Muscle layer of duodenum (tissue), 2 donors: ENCODE data around the gene KLHL6.
"Not testable (repeated sequence)": the region's sequence is repeated elsewhere in the genome, so short reads cannot be mapped to it uniquely, and the experiment has no call there.

ENCODE experiments used
- H3K27ac ChIP-seq: one replicate; pipeline ENCODE4 v1.7.0; 2013; ENCODE audit warnings: mild to moderate bottlenecking, low read length
- H3K27me3 ChIP-seq: one replicate; pipeline ENCODE4 v1.7.0; 2013; ENCODE audit warnings: low read depth, mild to moderate bottlenecking, control low read depth, low read length
- H3K36me3 ChIP-seq, 2 donors: one replicate each; pipeline ENCODE4 v1.7.0; 2013; ENCODE audit warnings: low read length in 2 of 2, control low read depth in 1 of 2, mild to moderate bottlenecking in 1 of 2; ENCODE audit not compliant: insufficient read depth in 2 of 2, control insufficient read depth in 1 of 2
- H3K4me1 ChIP-seq, 2 donors: one replicate each; pipeline ENCODE4 v1.7.0; 2013; ENCODE audit warnings: low read length in 2 of 2, mild to moderate bottlenecking in 2 of 2, control low read depth in 1 of 2, moderate library complexity in 1 of 2; ENCODE audit not compliant: insufficient read depth in 2 of 2, control insufficient read depth in 1 of 2
- H3K4me3 ChIP-seq, 2 donors: one replicate each; pipeline ENCODE4 v1.7.0; 2013; ENCODE audit warnings: low read length in 2 of 2, low read depth in 1 of 2, mild to moderate bottlenecking in 1 of 2
- H3K9me3 ChIP-seq, 2 donors: one replicate each; pipeline ENCODE4 v1.7.0; 2013; ENCODE audit warnings: low read length in 2 of 2, control low read depth in 1 of 2, mild to moderate bottlenecking in 1 of 2; ENCODE audit not compliant: control insufficient read depth in 1 of 2
- donor health status: healthy.

Gene KLHL6

GRCh38 chr3:183475764-183476162 is 79.7 kb downstream of the KLHL6 start:
- H3K36me3 ChIP-seq, H3K27me3 ChIP-seq, H3K9me3 ChIP-seq, H3K27ac ChIP-seq, H3K4me1 ChIP-seq, H3K4me3 ChIP-seq: not testable (repeated sequence)

- Histone ChIP-seq H3K4me3 (no peak overlapping the region), H3K27ac (no peak overlapping the region), H3K36me3 (no peaks in the 10 kb centered on the region), H3K27me3 (no peaks in the 10 kb centered on the region), H3K9me3 (no peaks in the 10 kb centered on the region), H3K4me1 (peaks cover 0 to 4% of the 10 kb centered on the region in 2 donors)
Observed at GRCh38 chr3:183475016-183475763, 80.3 kb downstream of the KLHL6 start.

- H3K4me1 ChIP-seq: no peaks in the 10 kb centered on the region
- no peaks in the 10 kb centered on the region for H3K36me3 ChIP-seq
- no peak overlapping the region for H3K27ac ChIP-seq
- no peaks in the 10 kb centered on the region for H3K27me3 ChIP-seq
- no peak overlapping the region for H3K4me3 ChIP-seq
- H3K9me3 ChIP-seq: no peaks in the 10 kb centered on the region
Observed at GRCh38 chr3:183473969-183474368, 81.5 kb downstream of the KLHL6 start.

- Histone ChIP-seq H3K27ac (no peak overlapping the region), H3K27me3 (no peaks in the 10 kb centered on the region), H3K9me3 (no peaks in the 10 kb centered on the region)
Observed at GRCh38 chr3:183472155-183472554, 83.4 kb downstream of the KLHL6 start.

GRCh38 chr3:183468424-183468823 is 87.1 kb downstream of the KLHL6 start:
- Histone ChIP-seq H3K27me3 (no peaks in the 10 kb centered on the region), H3K27ac (no peak overlapping the region), H3K4me3 (no peak overlapping the region), H3K4me1 (no peaks in the 10 kb centered on the region), H3K9me3 (no peaks in the 10 kb centered on the region), H3K36me3 (no peaks in the 10 kb centered on the region)

More at GRCh38 chr3:183472155-183472554, 83.4 kb downstream of the KLHL6 start:
- H3K4me3 ChIP-seq: no peak overlapping the region
- no peaks in the 10 kb centered on the region for H3K4me1 ChIP-seq
- no peaks in the 10 kb centered on the region for H3K36me3 ChIP-seq

- H3K9me3 ChIP-seq: no peaks in the 10 kb centered on the region
Observed at GRCh38 chr3:183466575-183466974, 88.9 kb downstream of the KLHL6 start.

GRCh38 chr3:183465710-183466109 is 89.8 kb downstream of the KLHL6 start:
- not testable (repeated sequence) for H3K27ac ChIP-seq, H3K27me3 ChIP-seq, H3K36me3 ChIP-seq, H3K9me3 ChIP-seq, H3K4me1 ChIP-seq, H3K4me3 ChIP-seq

More at GRCh38 chr3:183466575-183466974, 88.9 kb downstream of the KLHL6 start:
- H3K27me3 ChIP-seq: no peaks in the 10 kb centered on the region
- H3K36me3 ChIP-seq: no peaks in the 10 kb centered on the region
- H3K27ac ChIP-seq: no peak overlapping the region
- H3K4me3 ChIP-seq: no peak overlapping the region
- H3K4me1 ChIP-seq: no peaks in the 10 kb centered on the region

GRCh38 chr3:183464480-183464879 is 91.0 kb downstream of the KLHL6 start:
- H3K4me3 ChIP-seq: no peak overlapping the region

GRCh38 chr3:183460081-183461055 is 95.1 kb downstream of the KLHL6 start:
- no peaks in the 10 kb centered on the region for H3K9me3 ChIP-seq
- no peak overlapping the region for H3K27ac ChIP-seq
- no peaks in the 10 kb centered on the region for H3K4me1 ChIP-seq
- no peak overlapping the region for H3K4me3 ChIP-seq
- H3K27me3 ChIP-seq: no peaks in the 10 kb centered on the region
- H3K36me3 ChIP-seq: peaks cover under 1% of the 10 kb centered on the region in 2 donors

More at GRCh38 chr3:183464480-183464879, 91.0 kb downstream of the KLHL6 start:
- Histone ChIP-seq H3K27ac (no peak overlapping the region), H3K36me3 (no peaks in the 10 kb centered on the region), H3K4me1 (no peaks in the 10 kb centered on the region), H3K9me3 (no peaks in the 10 kb centered on the region), H3K27me3 (no peaks in the 10 kb centered on the region)

- H3K27ac ChIP-seq: no peak overlapping the region
Observed at GRCh38 chr3:183455089-183455488, 100.4 kb downstream of the KLHL6 start.

GRCh38 chr3:183454064-183454463 is 101.4 kb downstream of the KLHL6 start:
- peaks cover 4 to 14% of the 10 kb centered on the region in 2 donors for H3K36me3 ChIP-seq
- H3K27ac ChIP-seq: no peak overlapping the region
- H3K9me3 ChIP-seq: no peaks in the 10 kb centered on the region
- no peak overlapping the region for H3K4me3 ChIP-seq
- peaks cover 0 to under 1% of the 10 kb centered on the region in 2 donors for H3K4me1 ChIP-seq
- H3K27me3 ChIP-seq: no peaks in the 10 kb centered on the region

More at GRCh38 chr3:183455089-183455488, 100.4 kb downstream of the KLHL6 start:
- Histone ChIP-seq H3K27me3 (no peaks in the 10 kb centered on the region), H3K9me3 (no peaks in the 10 kb centered on the region), H3K4me3 (no peak overlapping the region), H3K36me3 (peaks cover 4 to 14% of the 10 kb centered on the region in 2 donors), H3K4me1 (no peaks in the 10 kb centered on the region)
